Right lung (tissue), 10 donors: Measurements from ENCODE around the gene DZANK1. TPM values are rescaled to one million over a fixed set of nuclear protein-coding genes. Genes with fewer than 3 reads are reported as not detected.
"Not testable (repeated sequence)": the region's sequence is repeated elsewhere in the genome, so short reads cannot be mapped to it uniquely, and the experiment has no call there.

Source experiments
- DNase-seq, 2 donors: peaks; one replicate each; pipeline ENCODE4 v3.0.0-alpha.2; 2013
- long read RNA-seq, 8 donors: transcript quantifications; one replicate each; lab custom pipeline, GENCODE V29; 2026
- polyA plus RNA-seq, 5 donors: library from polyadenylated mRNA; unstranded; fragments of 120-200 nt; gene quantifications; one replicate each; pipeline versions ENCODE4 v1.2.1 to v1.2.3, GENCODE V29; 2013; ENCODE audit warnings: inconsistent platforms in 1 of 5, low replicate concordance in 1 of 5; ENCODE audit not compliant: insufficient read length in 5 of 5, insufficient read depth in 1 of 5

The DZANK1 gene
- polyA plus RNA-seq = 10 to 100 TPM in 1 of 5 donors, 1 to 10 TPM in 4; 7.3 to 10.3 (median 9.2) TPM
- long read RNA-seq, donor 1 = 0 reads
- long read RNA-seq, donor 2, partial matches to known transcripts = 0 of 8 reads
- long read RNA-seq, donor 2, other reads (novel, unspliced or antisense) = 8 of 8 reads
- long read RNA-seq, donor 3, partial matches to known transcripts = 8 of 16 reads
- long read RNA-seq, donor 3, other reads (novel, unspliced or antisense) = 8 of 16 reads
- long read RNA-seq, donor 4, partial matches to known transcripts = 32 of 37 reads
- long read RNA-seq, donor 4, other reads (novel, unspliced or antisense) = 5 of 37 reads
- long read RNA-seq, donor 5 = 0 reads
- long read RNA-seq, donor 6 = 0 reads
- long read RNA-seq, donor 7 = 0 reads
- long read RNA-seq, donor 8 = 0 reads

DNA sequence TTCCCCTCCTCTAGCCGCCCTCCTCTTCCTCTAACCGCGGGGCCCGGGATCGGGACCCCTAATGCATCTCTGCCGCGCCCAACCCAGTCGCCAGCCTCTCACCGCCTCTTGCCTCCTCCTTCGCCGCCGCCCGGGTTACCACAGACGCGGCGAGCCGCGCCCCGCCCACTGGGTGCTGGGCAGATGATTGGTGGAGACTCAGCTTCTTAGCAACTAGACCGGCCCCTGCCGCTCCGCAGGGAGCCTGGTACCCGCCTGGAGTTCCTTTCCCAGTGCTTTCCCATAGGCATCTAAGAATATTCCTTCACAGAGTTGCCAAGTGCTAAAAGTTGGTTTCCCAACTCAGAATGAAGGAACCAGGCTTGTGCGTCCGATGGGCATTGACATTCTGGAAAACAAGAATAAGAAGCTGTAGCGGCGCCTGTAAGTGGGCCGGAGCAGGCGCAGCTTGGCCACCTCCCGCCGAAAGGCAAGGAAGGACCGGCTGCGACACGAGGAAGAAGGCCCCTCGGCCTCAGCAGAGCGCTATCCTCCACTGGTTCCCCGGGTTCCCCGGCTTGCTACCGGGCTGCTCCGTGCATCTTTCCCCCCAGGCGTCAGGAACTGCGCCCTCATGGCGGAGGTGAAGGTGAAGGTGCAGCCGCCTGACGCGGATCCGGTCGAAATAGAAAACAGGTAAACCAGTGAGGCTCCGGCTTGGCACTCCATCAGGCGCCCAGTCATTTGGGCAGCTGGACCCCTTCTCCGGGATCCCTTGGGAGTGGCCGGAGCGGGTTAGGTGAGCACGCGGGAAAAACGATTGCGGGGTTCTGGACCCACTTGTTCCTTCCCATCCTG is at the start of gene DZANK1, which contains the start of gene POLR3F:
Gene DZANK1, minus strand, starts transcription at position 137 of the 837 bp plus-strand sequence. CDS start 1,672 bp downstream, outside the sequence.
Gene POLR3F, plus strand, starts transcription at position 497 of the 837 bp plus-strand sequence. Its CDS starts 117 bp downstream, at position 614.
- DNase-seq = peak; percentile 96 to 97

DNA sequence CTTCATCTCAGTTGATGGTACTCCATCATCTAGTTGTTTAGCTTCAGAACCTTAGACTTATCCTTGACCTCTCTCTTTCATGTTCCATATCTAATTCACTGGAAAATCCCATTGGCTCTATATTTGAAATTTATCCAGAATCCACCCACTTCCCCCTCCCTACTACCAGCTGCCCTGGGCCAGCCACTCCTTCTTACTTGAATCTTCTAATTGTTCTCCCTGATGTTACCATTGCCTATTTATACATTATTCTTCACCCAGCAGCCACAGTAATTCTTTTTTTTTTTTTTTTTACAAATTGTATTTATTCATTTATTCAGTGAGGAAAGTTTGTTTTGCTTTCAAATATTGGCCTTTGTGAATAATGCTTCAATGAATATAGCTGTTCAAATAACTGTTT is 49.1 kb upstream of the DZANK1 start:
- no peak for DNase-seq

DNA sequence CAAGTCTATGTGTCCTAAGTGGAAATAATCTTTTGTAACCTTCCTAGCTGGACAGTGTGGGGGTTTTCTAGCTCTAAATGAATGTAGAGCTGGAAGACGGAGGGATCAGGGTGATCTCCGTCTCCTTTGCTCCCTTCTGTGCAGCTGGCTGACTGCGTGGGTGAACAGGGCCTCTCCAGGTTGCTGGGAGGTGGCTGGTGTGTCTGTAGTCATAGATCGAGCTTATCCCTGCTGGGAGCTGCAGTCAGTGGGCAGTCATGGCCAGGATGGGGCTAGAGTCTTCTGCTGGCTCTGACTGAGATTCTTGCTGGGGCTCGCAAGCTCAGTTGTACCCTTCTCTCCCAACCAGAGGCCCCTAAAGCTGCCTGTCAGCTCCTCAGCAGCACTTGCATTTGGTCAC is 47.3 kb upstream of the DZANK1 start:
- no peak for DNase-seq

- no peak for DNase-seq
Observed at GRCh38 chr20:18513208-18513607, 46.4 kb upstream of the DZANK1 start.

DNA sequence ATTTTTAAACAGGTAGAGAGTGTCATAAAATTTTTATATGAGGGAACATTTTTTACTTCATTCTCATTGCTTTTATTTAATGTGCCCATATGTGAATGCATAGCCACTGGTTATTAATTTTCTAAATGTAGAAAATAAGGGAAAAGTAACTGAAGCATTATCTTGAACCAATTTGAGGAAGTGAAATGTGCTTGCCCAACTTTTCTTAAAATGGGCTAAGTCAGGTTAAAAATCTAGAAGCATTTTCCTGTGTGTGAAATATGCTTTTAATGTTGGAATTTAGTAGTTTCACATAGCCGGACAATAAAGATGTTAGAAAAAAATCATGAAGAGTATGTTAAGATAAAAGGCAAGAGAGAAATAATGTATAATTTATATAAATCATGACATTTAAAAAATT is 44.7 kb upstream of the DZANK1 start:
- DNase-seq = no peak

GRCh38 chr20:18507218-18508191 is 40.7 kb upstream of the DZANK1 start, which contains the start of gene SEC23B:
SEC23B (plus strand) TSS chr20:18507940; CDS start chr20:18510836, 2,896 bp downstream.
- peak; percentile 97 for DNase-seq

GRCh38 chr20:18506744-18507143 is 39.9 kb upstream of the DZANK1 start:
- peak in 1 of 2 donors; percentile 9 for DNase-seq

DNA sequence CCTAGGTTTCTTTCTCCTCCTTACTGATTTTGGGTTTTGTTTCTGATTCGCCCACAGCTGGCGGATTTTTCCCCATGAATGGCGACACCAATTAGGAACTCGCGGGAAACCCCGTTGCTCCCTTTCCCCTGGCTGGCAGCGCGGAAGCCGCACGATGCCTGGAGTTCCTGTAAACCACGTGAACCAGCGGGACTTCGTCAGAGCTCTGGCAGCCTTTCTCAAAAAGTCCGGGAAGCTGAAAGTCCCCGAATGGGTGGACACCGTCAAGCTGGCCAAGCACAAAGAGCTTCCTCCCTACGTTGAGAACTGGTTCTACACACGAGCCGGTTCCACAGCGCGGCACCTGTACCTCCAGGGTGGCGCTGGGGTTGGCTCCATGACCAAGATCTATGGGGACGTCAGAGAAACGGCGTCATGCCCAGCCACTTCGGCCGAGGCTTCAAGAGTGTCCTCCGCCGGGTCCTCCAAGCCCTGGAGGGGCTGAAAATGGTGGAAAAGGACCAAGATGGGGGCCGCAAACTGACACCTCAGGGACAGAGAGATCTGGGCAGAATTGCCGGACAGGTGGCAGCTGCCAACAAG is 37.7 kb upstream of the DZANK1 start:
- no peak for DNase-seq

GRCh38 chr20:18501672-18502071 is 34.8 kb upstream of the DZANK1 start:
- not testable (repeated sequence) for DNase-seq

GRCh38 chr20:18497603-18498002 is 30.8 kb upstream of the DZANK1 start:
- no peak for DNase-seq

- DNase-seq = peak; percentile 83 to 85
Observed at GRCh38 chr20:18496740-18497592, 30.1 kb upstream of the DZANK1 start, which contains the start of gene RBBP9. RBBP9 (minus strand) TSS chr20:18497225; CDS start chr20:18497167, 58 bp downstream.

DNA sequence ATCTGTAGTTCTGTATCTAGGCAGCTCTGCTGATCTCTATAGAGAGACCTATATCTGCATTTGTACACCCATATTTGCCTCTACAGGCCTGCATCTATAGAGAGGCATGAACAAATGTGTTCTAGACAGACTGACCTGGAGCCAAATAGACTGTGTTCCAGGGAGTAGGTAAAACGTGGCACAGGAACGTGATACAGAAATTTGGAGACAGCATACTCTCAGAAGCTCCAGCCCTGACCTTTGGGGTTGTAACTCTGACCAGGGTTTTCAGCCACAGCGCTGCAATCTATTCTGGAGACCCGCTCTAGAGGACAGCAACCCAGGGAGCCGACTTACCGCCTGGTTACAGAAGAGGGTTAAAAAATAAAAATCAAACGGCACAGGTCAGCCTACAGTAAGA is 29.2 kb upstream of the DZANK1 start:
- DNase-seq = no peak

- DNase-seq = no peak
Observed at GRCh38 chr20:18488301-18488700, 21.5 kb upstream of the DZANK1 start.

GRCh38 chr20:18481596-18481995 is 14.8 kb upstream of the DZANK1 start:
- no peak for DNase-seq

DNA sequence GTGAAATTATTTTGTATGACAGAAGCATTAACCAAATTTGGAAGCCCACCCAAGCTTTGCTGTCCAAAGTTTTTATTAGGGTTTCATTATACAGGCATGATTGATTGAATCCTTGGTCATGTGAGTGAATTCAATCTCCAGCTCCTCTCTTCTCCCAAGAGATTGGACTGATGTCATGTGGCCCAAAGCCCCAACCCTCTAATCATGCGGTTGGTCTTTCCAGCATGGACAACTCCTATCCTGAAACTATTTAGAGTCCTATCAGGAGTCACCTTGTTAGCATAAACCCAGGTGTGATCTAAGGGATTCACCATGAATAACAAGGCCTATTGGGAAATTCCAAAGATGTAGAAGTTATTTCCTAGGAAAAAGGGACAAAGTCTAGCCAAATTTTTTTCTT is 11.0 kb upstream of the DZANK1 start:
- no peak for DNase-seq

GRCh38 chr20:18477218-18477617 is 10.4 kb upstream of the DZANK1 start:
- no peak for DNase-seq

GRCh38 chr20:18466574-18466893 is 296 bp downstream of the DZANK1 start:
- DNase-seq = no peak

- DNase-seq = no peak
Observed at GRCh38 chr20:18465536-18466200, 1.2 kb downstream of the DZANK1 start.

GRCh38 chr20:18456600-18456999 is 10.2 kb downstream of the DZANK1 start:
- no peak for DNase-seq
